Smooth muscle cell (in vitro differentiated cells): Measurements from ENCODE around the gene ARMCX5. TPM values are rescaled to one million over a fixed set of nuclear protein-coding genes. Genes with fewer than 3 reads are reported as not detected.

Source experiments
- DNase-seq: peaks from one replicate; lab custom pipeline; 2025; ENCODE audit not compliant: unreplicated experiment; lab: John Stamatoyannopoulos, UW
- H2AFZ ChIP-seq: fragments of 200-600 bp; sonication (generic); 2 replicates; pipeline ENCODE4 v1.6.0; 2016; ENCODE audit warnings: antibody characterized with exemption, low read depth, mild to moderate bottlenecking
- H3F3A ChIP-seq: fragments of 200-600 bp; sonication (generic); 2 replicates; pipeline ENCODE4 v1.6.0; 2017; ENCODE audit warnings: antibody characterized with exemption, low read depth
- H3K27ac ChIP-seq: fragments of 200-600 bp; sonication (generic); 2 replicates; pipeline ENCODE4 v1.5.1; 2016; ENCODE audit warnings: low read depth, mild to moderate bottlenecking
- H3K27me3 ChIP-seq: fragments of 200-600 bp; sonication (generic); 2 replicates; pipeline ENCODE4 v1.6.1; 2016; ENCODE audit warnings: low read depth, mild to moderate bottlenecking
- H3K36me3 ChIP-seq: fragments of 200-600 bp; sonication (generic); 2 replicates; pipeline ENCODE4 v1.5.1; 2016; ENCODE audit warnings: low read depth
- H3K4me1 ChIP-seq: fragments of 200-600 bp; sonication (generic); 2 replicates; pipeline ENCODE4 v1.5.1; 2016; ENCODE audit warnings: low read depth
- H3K4me2 ChIP-seq: fragments of 200-600 bp; sonication (generic); 2 replicates; pipeline ENCODE4 v1.6.0; 2016; ENCODE audit warnings: mild to moderate bottlenecking
- H3K4me3 ChIP-seq: fragments of 200-600 bp; sonication (generic); 2 replicates; pipeline ENCODE4 v1.5.1; 2016; ENCODE audit warnings: mild to moderate bottlenecking
- H3K79me2 ChIP-seq: fragments of 200-600 bp; sonication (generic); 2 replicates; pipeline ENCODE4 v1.6.0; 2016; ENCODE audit warnings: low read depth, mild to moderate bottlenecking
- H3K9ac ChIP-seq: fragments of 200-600 bp; sonication (generic); 2 replicates; pipeline ENCODE4 v1.6.0; 2016; ENCODE audit warnings: low read depth
- H3K9me3 ChIP-seq: fragments of 200-600 bp; sonication (generic); replicated peaks from 2 replicates; pipeline ENCODE4 v1.5.1; 2016; ENCODE audit warnings: low read depth
- H4K20me1 ChIP-seq: fragments of 200-600 bp; sonication (generic); 2 replicates; pipeline ENCODE4 v1.6.0; 2016; ENCODE audit warnings: low read depth
- CTCF ChIP-seq: fragments of 200-600 bp; sonication (generic); IDR thresholded peaks from 2 replicates; pipeline ENCODE4 v1.5.1; 2017; ENCODE audit warnings: borderline replicate concordance, mild to moderate bottlenecking, antibody characterized with exemption; ENCODE audit not compliant: insufficient read depth, poor library complexity, severe bottlenecking
- WGBS: methylation state at CpG from one replicate; pipeline ENCODE4 v1.1.7; 2016; ENCODE audit warnings: low lambda C conversion rate; 5-methylcytosine and 5-hydroxymethylcytosine counted together
- polyA plus RNA-seq: library from polyadenylated mRNA; unstranded; fragments of >200 nt; fragmentation: Nextera tagmentation; extraction: Ambion mirVana; gene quantifications from 2 replicates; pipeline ENCODE4 v1.2.1, GENCODE V29; 2016
- total RNA-seq: library from RNA; depleted of rRNA; stranded (reverse); fragments of >200 nt; gene quantifications from 2 replicates; pipeline ENCODE4 v1.2.3, GENCODE V29; 2014

ARMCX5 gene
- total RNA-seq (12.9 and 18.9 TPM in 2 replicates), polyA plus RNA-seq (5.7 and 7.2 TPM in 2 replicates)

DNA sequence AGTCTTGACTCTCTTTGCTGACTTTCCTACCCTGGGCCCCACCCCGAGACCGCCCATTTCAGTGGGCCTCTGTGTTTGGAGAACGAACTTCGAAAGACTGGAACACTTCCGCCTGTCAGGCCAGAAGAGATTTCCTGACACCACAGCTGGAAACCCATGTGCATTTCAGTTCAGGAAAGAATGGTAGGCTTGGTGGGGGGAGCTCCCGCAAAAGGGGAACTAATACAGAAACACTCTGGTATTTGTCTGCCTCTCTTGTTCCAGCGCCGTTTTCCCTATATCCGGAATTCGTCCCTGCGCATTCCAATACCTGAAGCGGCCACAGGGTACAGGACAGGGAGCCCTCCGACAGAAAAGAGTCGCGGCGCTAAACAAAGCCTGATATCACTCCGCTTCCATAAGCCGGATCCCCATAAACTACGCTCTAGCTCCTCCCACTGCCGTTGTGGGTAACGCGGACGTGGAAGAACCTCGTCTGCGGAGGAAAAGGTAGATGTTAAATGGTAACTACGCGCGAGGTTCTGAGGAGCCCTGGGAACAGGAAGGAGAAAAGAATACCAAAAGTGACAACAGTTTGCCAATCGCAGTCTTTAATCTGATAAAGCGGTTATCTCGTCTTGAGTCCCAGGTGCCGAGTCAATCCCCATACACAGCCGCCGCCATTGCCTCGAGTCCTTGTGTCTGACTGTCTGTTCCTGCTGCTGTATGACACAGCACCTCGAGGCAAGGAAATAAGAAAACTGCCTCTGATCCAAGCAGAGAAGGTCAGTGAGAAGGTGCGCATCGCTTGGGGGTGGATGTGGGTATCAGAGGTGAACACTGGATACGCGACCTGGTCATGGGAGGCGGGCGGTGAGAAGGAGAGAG is at the start of gene ARMCX5:
ARMCX5 (plus strand) TSS at position 432 of the 867 bp plus-strand sequence. CDS start 2,627 bp downstream, outside the sequence.
- Histone ChIP-seq H3K27ac (peak within 1 kb of the TSS; percentile 62), H3K79me2 (no peaks in the 10 kb centered on the region), H3K27me3 (no peaks in the 10 kb centered on the region), H2AFZ (peak within 1 kb of the TSS; percentile 85), H3K4me2 (peak within 1 kb of the TSS; percentile 86), H3K4me3 (peak within 1 kb of the TSS; percentile 76), H3K9ac (peak within 1 kb of the TSS; percentile 62), H3K9me3 (no peaks in the 10 kb centered on the region), H3K36me3 (no peaks in the 10 kb centered on the region), H4K20me1 (no peaks in the 10 kb centered on the region), H3F3A (no peaks in the 10 kb centered on the region), H3K4me1 (no peaks in the 10 kb centered on the region)
- 44% methylated on average over 42 of the region's 42 CpGs for WGBS
- no peak for TF ChIP-seq CTCF
- no peak for DNase-seq

DNA sequence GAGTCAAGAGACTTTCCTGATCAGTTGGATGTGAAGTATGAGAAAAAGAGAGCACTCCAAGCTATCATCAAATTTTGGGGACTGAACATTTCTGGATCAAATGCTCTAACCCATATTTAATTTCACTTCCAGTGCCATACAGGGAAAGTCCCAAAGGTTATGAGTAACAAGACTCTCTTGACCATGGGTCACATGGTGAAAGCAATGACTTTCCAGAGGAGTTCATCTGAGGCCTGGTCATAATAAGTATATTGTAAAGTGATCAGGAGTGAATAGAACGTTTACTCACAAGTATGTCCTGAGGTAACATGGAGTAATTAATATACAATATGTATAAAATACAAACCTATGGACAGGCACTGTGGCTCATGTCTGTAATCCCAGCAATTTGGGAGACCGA is 40.7 kb upstream of the ARMCX5 start:
- TF ChIP-seq CTCF: no peak
- Histone ChIP-seq H3K27me3 (no peaks in the 10 kb centered on the region), H3K4me2 (no peak overlapping the region), H3K9me3 (no peaks in the 10 kb centered on the region), H3K36me3 (no peaks in the 10 kb centered on the region), H3K27ac (no peak overlapping the region), H3K4me3 (no peak overlapping the region), H3K9ac (no peak overlapping the region), H2AFZ (no peak overlapping the region), H3K79me2 (no peaks in the 10 kb centered on the region), H3F3A (no peaks in the 10 kb centered on the region), H4K20me1 (no peaks in the 10 kb centered on the region), H3K4me1 (no peaks in the 10 kb centered on the region)
- WGBS: 88% methylated on average over 2 of the region's 2 CpGs
- no peak for DNase-seq

- H3K27ac ChIP-seq: no peak overlapping the region
- no peaks in the 10 kb centered on the region for H3F3A ChIP-seq
- no peaks in the 10 kb centered on the region for H3K9me3 ChIP-seq
- no peak for DNase-seq
- no peaks in the 10 kb centered on the region for H4K20me1 ChIP-seq
- H2AFZ ChIP-seq: no peak overlapping the region
- H3K27me3 ChIP-seq: no peaks in the 10 kb centered on the region
- no peak overlapping the region for H3K9ac ChIP-seq
- no peak overlapping the region for H3K4me2 ChIP-seq
- no peak overlapping the region for H3K4me3 ChIP-seq
- 80% methylated on average over 2 of the region's 2 CpGs for WGBS
- H3K36me3 ChIP-seq: no peaks in the 10 kb centered on the region
- TF ChIP-seq CTCF: no peak
- no peaks in the 10 kb centered on the region for H3K79me2 ChIP-seq
- no peaks in the 10 kb centered on the region for H3K4me1 ChIP-seq
Measured at GRCh38 chrX:102560423-102561068, 38.8 kb upstream of the ARMCX5 start.
